ENCODE measurements around the gene TRIO.

DNA sequence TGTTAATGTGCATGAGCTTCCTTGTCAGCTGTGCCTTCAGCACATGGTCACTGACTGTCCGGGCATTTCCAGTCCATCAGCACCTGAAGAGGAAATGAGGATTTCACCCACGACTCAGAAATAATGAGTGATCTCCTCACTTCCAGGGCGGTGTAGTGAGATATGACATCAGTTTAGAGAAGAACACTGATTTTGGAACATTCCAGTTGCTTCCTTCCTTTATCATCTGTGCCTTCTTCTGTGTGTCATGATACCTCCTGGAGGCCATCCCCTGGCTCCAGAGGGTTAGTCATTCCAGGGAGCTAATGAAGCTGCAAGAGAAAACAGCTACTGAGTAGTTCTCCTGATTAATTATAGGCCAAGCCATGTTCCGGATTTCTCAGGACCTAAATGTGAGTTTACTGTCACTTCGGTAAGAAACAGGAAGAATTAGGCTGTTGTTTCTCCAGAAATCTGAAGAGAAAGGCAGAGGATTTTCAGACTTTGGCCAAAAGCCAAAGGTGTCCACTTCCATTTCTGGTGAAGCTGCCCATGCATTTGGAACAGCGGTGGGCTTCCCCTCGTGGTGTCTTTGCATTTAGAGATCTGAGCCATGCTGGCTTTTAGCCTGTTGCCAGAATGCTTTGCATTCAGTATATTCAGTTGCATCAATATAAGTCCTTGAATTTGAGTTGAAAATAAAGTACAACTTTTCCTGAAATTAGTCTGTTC lies 277.1 kb downstream of the TRIO start:
- TF ChIP-seq CTCF (IDR thresholded peaks at IDR 0.05; ENCODE audit: control extremely low read depth in 1 of 3, insufficient read depth in 1 of 3, low read depth in 1 of 3, low read length in 3 of 3) (no peak), E2F6 (IDR thresholded peaks at IDR 0.05) (no peak), USF2 (IDR thresholded peaks at IDR 0.05; ENCODE audit: low read length) (no peak)
